ENCODE results near the gene LHX4. TPM values are rescaled to one million over a fixed set of nuclear protein-coding genes. Genes with fewer than 3 reads are reported as not detected.
A peak's percentile ranks its signal among the peaks of the same experiment; 100 is the strongest.

The LHX4 gene
- total and polyA plus RNA-seq, 9 of the 15 experiments (the other 6 are each of a cell fraction or from before 2014, with no cell fraction given), result 0.01 to 0.11 (median 0.07) TPM; not detected in 5

DNA sequence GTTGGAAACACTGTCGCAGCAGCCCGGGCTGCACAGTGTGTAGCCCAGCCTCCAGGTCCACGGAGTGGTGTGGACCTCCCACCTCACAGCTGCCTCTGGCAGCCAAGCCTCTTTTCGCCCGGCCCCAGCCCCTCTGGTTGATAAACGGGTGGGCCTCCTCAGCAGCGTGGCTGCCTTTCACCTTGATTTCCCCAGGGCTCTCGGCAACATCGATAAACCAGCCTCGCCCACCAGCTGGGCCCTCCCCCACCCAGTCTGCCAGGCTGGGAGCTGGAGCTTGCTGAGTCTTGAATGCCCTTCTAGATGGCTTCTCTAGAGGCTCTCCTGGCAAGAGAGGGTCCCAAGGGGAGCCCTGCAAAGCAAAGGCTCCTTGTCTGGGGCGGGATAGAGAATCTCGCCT lies 31.0 kb upstream of the LHX4 start:
- ChIA-PET POLR2A (interaction anchor here (1.3 kb wide), 1 partner anchor 18 kb away, joined by 3 read pairs; no protein-coding TSS in a partner anchor), CTCF (ENCODE audit: low intra/inter-chr PET ratio) (no interaction called here)
- no peaks in the 10 kb centered on the region for H4K20me1 ChIP-seq (replicated peaks; ENCODE audit: control insufficient read depth, insufficient read depth, low read length)
- H3K9me3 ChIP-seq (replicated peaks; ENCODE audit: control insufficient read depth, insufficient read depth, low read depth, low read length), result no peaks in the 10 kb centered on the region
- in situ Hi-C loops (cut with MboI) (no loop called here), intact Hi-C loops (cut with micrococcal nuclease) (no loop called here)
- H3K4me1 ChIP-seq (replicated peaks in 1 of 2; ENCODE audit: control insufficient read depth in 2 of 2, insufficient read depth in 2 of 2, low read length in 2 of 2), result peaks cover 0 to 29% of the 10 kb centered on the region in 2 experiments; a peak in 2 of 5 replicates
- no peak overlapping the region for H3K27ac ChIP-seq (ENCODE audit: extremely low read depth, low read depth, low read length)
- H2AFZ ChIP-seq (ENCODE audit: low read depth, low read length), result no peak overlapping the region
- H3K9ac ChIP-seq (ENCODE audit: insufficient read depth in 1 of 2, low read depth in 2 of 2, low read length in 2 of 2), result no peak overlapping the region
- no peaks in the 10 kb centered on the region for H3K27me3 ChIP-seq (ENCODE audit: control insufficient read depth in 2 of 2, insufficient read depth in 2 of 2, low read length in 2 of 2)
- TF ChIP-seq TAF7 (tag; IDR thresholded peaks at IDR 0.05) (no peak), ZBTB11 (CRISPR knock-in tag; IDR thresholded peaks at IDR 0.05) (no peak), POLR2G (IDR thresholded peaks at IDR 0.05; ENCODE audit: low read depth, low read length) (0 out of 2 replicates have a peak, but pooled peaks have one; percentile 20), ZNF584 (CRISPR knock-in tag; IDR thresholded peaks at IDR 0.05; ENCODE audit: low read depth) (no peak), CCAR2 (IDR thresholded peaks at IDR 0.05; ENCODE audit: low read depth, low read length) (no peak)
- no peaks in the 10 kb centered on the region for H3K36me3 ChIP-seq (ENCODE audit: control insufficient read depth, insufficient read depth, low read length)
- H3K79me2 ChIP-seq (ENCODE audit: control insufficient read depth, insufficient read depth, low read length), result no peaks in the 10 kb centered on the region
- H3K4me3 ChIP-seq, result no peak overlapping the region
- DNase-seq (ENCODE audit: extremely low read depth in 1 of 4, low spot score in 3 of 4), result no peak
- no peaks in the 10 kb centered on the region for H3K9me1 ChIP-seq (ENCODE audit: control insufficient read depth, insufficient read depth, low read length)
- ATAC-seq, result no peak
- no TSS peak for BruUV-seq (replicated peaks)
- FAIRE-seq, result no peak
- WGBS (ENCODE audit: insufficient coverage, low coverage, missing lambda C conversion rate), result 37% methylated on average over 12 of the region's 12 CpGs
- no peak overlapping the region for H3K4me2 ChIP-seq (ENCODE audit: insufficient read depth, low read length)

Measured in K562 (cell line).